Vagina (tissue), 2 donors: ENCODE data around the gene NES.

Experiments used
- CTCF ChIP-seq, 3 experiments: fragments of 450-650 bp in 2 of 3; fragments of 200-600 bp in 1 of 3; sonication (generic) in 1 of 3; IDR thresholded peaks; one replicate each; pipeline ENCODE4 v1.5.1; 2017 to 2019; ENCODE audit warnings: antibody characterized with exemption in 3 of 3, mild to moderate bottlenecking in 2 of 3, moderate library complexity in 2 of 3
- POLR2A ChIP-seq, 2 donors: fragments of 450-650 bp; IDR thresholded peaks; one replicate each; pipeline ENCODE4 v1.6.1; 2017; ENCODE audit warnings: antibody characterized with exemption in 2 of 2, mild to moderate bottlenecking in 2 of 2, moderate library complexity in 2 of 2

DNA sequence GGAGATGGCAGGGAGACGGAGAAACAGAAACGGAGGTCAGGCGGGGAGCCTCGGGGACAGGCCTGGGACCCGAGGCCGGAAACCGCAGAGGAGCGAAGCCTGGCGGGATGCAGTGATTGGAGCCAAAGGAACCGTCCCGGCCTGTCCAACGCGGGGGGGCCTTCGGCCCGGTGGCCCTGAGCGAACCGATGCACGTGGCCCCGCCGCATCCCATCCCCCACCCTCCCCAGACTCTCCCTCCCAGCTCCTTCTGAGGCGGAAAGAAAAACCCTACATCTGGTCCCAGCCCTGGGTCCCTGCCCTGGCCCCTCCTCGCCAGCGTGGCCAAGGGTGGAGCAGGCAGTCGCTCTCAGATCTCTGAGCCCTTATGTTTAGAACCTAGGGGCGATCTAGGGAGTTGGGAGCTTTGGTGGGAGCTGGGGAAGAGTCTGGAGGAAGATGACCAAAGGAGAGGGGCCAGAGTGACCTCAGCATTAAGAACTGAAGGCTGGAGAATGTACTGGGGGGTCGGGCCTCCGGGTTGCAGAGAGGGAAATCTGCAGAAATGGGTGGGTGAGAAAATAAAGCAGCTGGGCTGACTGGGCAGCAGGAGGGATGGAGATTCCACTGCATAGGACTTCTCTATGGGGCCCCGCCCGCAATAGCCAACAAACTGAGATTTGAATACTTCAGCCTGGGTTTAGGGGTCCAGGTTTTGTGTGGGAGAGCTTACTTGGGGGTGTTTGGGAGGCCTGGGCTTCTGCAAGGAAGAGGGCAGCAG is 29.6 kb upstream of the NES start:
- TF ChIP-seq CTCF (IDR thresholded peaks at IDR 0.05) (no peak), POLR2A (IDR thresholded peaks at IDR 0.05) (no peak)
